Raji (cell line): ENCODE data around the gene DSC2.

Experiments
- POLR2A ChIP-seq: IDR thresholded peaks from 2 replicates; pipeline ENCODE4 v1.6.1; 2011; ENCODE audit warnings: low read depth, low read length, control low read depth; ENCODE audit not compliant: insufficient read depth

Gene DSC2

GRCh38 chr18:31034541-31034940 lies 67.7 kb downstream of the DSC2 start:
- TF ChIP-seq POLR2A: no peak

GRCh38 chr18:31030574-31031278 lies 71.5 kb downstream of the DSC2 start:
- no peak for TF ChIP-seq POLR2A

- TF ChIP-seq POLR2A: no peak
These were observed 86.3 kb downstream of the DSC2 start for GRCh38 chr18:31015715-31016434.

GRCh38 chr18:31010601-31011000 lies 91.6 kb downstream of the DSC2 start:
- no peak for TF ChIP-seq POLR2A
